Gastroesophageal sphincter (tissue), 3 donors: ENCODE measurements around the gene ASPG.

Experiments used
- EP300 ChIP-seq: sonication (generic); formaldehyde crosslinking; IDR thresholded peaks from one replicate; pipeline ENCODE4 v1.6.1; 2017; ENCODE audit warnings: antibody characterized with exemption, mild to moderate bottlenecking
- POLR2A ChIP-seq, 2 donors: fragments of 450-650 bp; IDR thresholded peaks; one replicate each; pipeline ENCODE4 v1.6.1; 2017; ENCODE audit warnings: antibody characterized with exemption in 2 of 2, mild to moderate bottlenecking in 2 of 2, moderate library complexity in 1 of 2
- POLR2AphosphoS5 ChIP-seq: sonication (generic); formaldehyde crosslinking; IDR thresholded peaks from one replicate; pipeline ENCODE4 v1.6.1; 2017; ENCODE audit warnings: antibody characterized with exemption
- TF ChIP-seq, protein P1 (sequence below), 4 experiments: fragments of 200-600 bp in 2 of 4; fragments of 450-650 bp in 2 of 4; sonication (generic) in 1 of 4; IDR thresholded peaks; one replicate each; pipeline ENCODE4 v1.5.1; 2017 to 2019; ENCODE audit warnings: antibody characterized with exemption in 4 of 4, mild to moderate bottlenecking in 2 of 4, moderate library complexity in 2 of 4

DNA sequence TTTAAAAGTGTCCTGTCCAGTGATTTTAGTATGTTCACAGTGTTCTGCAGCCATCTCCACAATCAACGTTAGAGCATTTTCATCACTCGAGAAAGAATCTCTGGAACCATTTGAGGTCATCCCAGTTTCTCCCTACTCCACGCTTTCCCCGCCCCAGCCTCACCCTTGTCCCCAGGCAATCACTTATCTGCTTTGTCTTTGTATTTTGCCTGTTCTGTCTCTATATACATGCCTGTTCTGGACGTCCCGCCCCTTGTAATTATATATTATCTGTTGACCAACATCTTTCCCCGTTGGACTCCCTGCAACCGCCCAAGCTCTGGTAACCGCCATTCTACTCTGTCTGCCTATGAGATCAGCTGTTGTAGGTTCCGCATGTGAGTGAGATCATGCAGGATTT is 21.5 kb upstream of the ASPG start:
- TF ChIP-seq, protein P1, sequence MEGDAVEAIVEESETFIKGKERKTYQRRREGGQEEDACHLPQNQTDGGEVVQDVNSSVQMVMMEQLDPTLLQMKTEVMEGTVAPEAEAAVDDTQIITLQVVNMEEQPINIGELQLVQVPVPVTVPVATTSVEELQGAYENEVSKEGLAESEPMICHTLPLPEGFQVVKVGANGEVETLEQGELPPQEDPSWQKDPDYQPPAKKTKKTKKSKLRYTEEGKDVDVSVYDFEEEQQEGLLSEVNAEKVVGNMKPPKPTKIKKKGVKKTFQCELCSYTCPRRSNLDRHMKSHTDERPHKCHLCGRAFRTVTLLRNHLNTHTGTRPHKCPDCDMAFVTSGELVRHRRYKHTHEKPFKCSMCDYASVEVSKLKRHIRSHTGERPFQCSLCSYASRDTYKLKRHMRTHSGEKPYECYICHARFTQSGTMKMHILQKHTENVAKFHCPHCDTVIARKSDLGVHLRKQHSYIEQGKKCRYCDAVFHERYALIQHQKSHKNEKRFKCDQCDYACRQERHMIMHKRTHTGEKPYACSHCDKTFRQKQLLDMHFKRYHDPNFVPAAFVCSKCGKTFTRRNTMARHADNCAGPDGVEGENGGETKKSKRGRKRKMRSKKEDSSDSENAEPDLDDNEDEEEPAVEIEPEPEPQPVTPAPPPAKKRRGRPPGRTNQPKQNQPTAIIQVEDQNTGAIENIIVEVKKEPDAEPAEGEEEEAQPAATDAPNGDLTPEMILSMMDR (IDR thresholded peaks at IDR 0.05) = no peak
- no peak for TF ChIP-seq EP300
- TF ChIP-seq POLR2A (IDR thresholded peaks at IDR 0.05) = no peak
- no peak for TF ChIP-seq POLR2AphosphoS5
